HepG2 (cell line): Measurements from ENCODE around the gene CYP19A1. TPM values are rescaled to one million over a fixed set of nuclear protein-coding genes. Genes with fewer than 3 reads are reported as not detected.

ENCODE experiments used
- ETV5 ChIP-seq: IDR thresholded peaks from 2 replicates; pipeline ENCODE4 v1.6.1; 2018; ENCODE audit warnings: missing biosample characterization, missing genetic modification reagents, inconsistent platforms, borderline replicate concordance
- KLF6 ChIP-seq: IDR thresholded peaks from 2 replicates; pipeline ENCODE4 v1.8.0; 2016; ENCODE audit warnings: missing biosample characterization, missing genetic modification reagents
- NFKB2 ChIP-seq: sonication (generic); formaldehyde crosslinking; IDR thresholded peaks from 2 replicates; pipeline ENCODE4 v1.4.0; 2020; ENCODE audit warnings: missing genetic modification reagents, borderline replicate concordance
- NR2F6 ChIP-seq, 2 experiments: IDR thresholded peaks; 2 replicates each; pipeline ENCODE4 v1.6.1; 2016; ENCODE audit warnings: antibody characterized with exemption in 1 of 2, mild to moderate bottlenecking in 1 of 2
- ZNF687 ChIP-seq: sonication (generic); formaldehyde crosslinking; IDR thresholded peaks from 2 replicates; pipeline ENCODE4 v1.5.1; 2020; ENCODE audit warnings: mild to moderate bottlenecking, missing genetic modification reagents, moderate library complexity
- ZNF776 ChIP-seq: sonication (generic); formaldehyde crosslinking; IDR thresholded peaks from 2 replicates; pipeline ENCODE4 v1.4.0; 2020; ENCODE audit warnings: mild to moderate bottlenecking, missing genetic modification reagents
- polyA plus RNA-seq, 8 experiments: library from polyadenylated mRNA; depleted of rRNA in 3 of 8; stranded (reverse) in 7 of 8; unstranded in 1 of 8; fragments of >200 nt; fragmentation: Illumina TruSeq in 4 of 8; extraction: Trizol in 4 of 8; gene quantifications; 2 replicates each; pipeline versions ENCODE4 v1.2.1 to v1.2.3, GENCODE V29; 2011 to 2016; ENCODE audit warnings: low read depth in 4 of 8, missing spikeins in 1 of 8, mixed read lengths in 1 of 8; ENCODE audit not compliant: insufficient read depth in 1 of 8
- total RNA-seq, 5 experiments: library from RNA; depleted of rRNA; stranded (reverse); fragments of >200 nt; fragmentation: Illumina TruSeq; extraction: Trizol; gene quantifications; 2 replicates each; pipeline ENCODE4 v1.2.3, GENCODE V29; 2016; ENCODE audit warnings: low read depth in 1 of 5
- TF ChIP-seq, protein P1 (sequence below): sonication (generic); formaldehyde crosslinking; conservative IDR thresholded peaks from 2 replicates; pipeline ENCODE4 v1.4.0; 2020; ENCODE audit warnings: mild to moderate bottlenecking, missing genetic modification reagents, moderate library complexity
- TF ChIP-seq, protein P2 (sequence below): sonication (generic); formaldehyde crosslinking; IDR thresholded peaks from 2 replicates; pipeline ENCODE4 v1.5.0; 2020; ENCODE audit warnings: missing genetic modification reagents
- TF ChIP-seq, protein P3 (sequence below): sonication (generic); formaldehyde crosslinking; IDR thresholded peaks from 2 replicates; pipeline ENCODE4 v1.4.0; 2020; ENCODE audit warnings: missing genetic modification reagents

Gene CYP19A1
- total and polyA plus RNA-seq, 2 of the 13 experiments (the other 11 are each of a cell fraction or from before 2014, with no cell fraction given): 10.9 to 23.0 TPM

DNA sequence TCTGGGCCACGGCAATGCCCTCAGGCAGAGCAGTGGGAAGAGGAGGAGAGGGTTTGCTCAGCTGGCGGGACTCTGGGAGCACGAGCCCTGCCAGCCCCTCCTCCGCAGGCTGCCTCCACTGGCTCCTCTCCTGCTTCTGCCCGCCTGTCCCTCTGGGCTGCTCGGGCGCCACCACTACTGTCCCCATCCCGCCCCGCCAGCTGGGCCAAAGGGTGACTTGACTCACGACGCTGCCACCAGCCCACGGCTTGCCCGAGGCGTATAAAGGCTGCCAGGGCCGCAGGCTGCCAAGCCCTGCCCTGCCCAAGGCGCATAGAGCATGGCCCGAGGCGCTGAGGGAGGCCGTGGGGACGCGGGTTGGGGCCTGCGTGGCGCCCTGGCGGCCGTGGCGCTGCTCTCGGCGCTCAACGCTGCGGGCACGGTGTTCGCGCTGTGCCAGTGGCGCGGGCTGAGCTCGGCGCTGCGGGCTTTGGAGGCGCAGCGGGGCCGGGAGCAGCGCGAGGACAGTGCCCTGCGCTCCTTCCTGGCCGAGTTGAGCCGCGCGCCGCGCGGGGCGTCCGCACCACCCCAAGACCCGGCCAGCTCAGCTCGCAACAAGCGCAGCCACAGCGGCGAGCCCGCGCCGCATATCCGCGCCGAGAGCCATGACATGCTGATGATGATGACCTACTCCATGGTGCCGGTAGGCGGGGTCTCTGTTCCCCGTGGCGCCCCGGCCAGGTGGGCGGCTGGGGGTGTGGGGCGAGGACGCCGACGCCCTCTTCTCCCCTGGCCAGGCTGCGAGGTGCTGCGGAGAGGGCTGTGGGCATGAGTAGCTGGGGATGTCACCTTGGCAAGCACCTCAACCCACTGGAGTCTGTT, 3.2 kb upstream of the CYP19A1 start, which contains the start of gene GLDN (continued):
- TF ChIP-seq, protein P1, sequence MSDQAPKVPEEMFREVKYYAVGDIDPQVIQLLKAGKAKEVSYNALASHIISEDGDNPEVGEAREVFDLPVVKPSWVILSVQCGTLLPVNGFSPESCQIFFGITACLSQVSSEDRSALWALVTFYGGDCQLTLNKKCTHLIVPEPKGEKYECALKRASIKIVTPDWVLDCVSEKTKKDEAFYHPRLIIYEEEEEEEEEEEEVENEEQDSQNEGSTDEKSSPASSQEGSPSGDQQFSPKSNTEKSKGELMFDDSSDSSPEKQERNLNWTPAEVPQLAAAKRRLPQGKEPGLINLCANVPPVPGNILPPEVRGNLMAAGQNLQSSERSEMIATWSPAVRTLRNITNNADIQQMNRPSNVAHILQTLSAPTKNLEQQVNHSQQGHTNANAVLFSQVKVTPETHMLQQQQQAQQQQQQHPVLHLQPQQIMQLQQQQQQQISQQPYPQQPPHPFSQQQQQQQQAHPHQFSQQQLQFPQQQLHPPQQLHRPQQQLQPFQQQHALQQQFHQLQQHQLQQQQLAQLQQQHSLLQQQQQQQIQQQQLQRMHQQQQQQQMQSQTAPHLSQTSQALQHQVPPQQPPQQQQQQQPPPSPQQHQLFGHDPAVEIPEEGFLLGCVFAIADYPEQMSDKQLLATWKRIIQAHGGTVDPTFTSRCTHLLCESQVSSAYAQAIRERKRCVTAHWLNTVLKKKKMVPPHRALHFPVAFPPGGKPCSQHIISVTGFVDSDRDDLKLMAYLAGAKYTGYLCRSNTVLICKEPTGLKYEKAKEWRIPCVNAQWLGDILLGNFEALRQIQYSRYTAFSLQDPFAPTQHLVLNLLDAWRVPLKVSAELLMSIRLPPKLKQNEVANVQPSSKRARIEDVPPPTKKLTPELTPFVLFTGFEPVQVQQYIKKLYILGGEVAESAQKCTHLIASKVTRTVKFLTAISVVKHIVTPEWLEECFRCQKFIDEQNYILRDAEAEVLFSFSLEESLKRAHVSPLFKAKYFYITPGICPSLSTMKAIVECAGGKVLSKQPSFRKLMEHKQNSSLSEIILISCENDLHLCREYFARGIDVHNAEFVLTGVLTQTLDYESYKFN: no peak
- no peak for TF ChIP-seq KLF6
- no peak for TF ChIP-seq ETV5
- peak; percentile 44; the same call in 1 of the 2 replicates for TF ChIP-seq ZNF776 (CRISPR knock-in tag)
- peak; percentile 53; the same call in 1 of the 2 replicates for TF ChIP-seq ZNF687 (CRISPR knock-in tag)
- TF ChIP-seq, protein P2, sequence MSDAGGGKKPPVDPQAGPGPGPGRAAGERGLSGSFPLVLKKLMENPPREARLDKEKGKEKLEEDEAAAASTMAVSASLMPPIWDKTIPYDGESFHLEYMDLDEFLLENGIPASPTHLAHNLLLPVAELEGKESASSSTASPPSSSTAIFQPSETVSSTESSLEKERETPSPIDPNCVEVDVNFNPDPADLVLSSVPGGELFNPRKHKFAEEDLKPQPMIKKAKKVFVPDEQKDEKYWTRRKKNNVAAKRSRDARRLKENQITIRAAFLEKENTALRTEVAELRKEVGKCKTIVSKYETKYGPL: no peak
- TF ChIP-seq NR2F6 (IDR thresholded peaks at IDR 0.05): no peak
- TF ChIP-seq NR2F6 (CRISPR knock-in tag; IDR thresholded peaks at IDR 0.05): no peak
- TF ChIP-seq NFKB2 (CRISPR knock-in tag): no peak
- TF ChIP-seq, protein P3, sequence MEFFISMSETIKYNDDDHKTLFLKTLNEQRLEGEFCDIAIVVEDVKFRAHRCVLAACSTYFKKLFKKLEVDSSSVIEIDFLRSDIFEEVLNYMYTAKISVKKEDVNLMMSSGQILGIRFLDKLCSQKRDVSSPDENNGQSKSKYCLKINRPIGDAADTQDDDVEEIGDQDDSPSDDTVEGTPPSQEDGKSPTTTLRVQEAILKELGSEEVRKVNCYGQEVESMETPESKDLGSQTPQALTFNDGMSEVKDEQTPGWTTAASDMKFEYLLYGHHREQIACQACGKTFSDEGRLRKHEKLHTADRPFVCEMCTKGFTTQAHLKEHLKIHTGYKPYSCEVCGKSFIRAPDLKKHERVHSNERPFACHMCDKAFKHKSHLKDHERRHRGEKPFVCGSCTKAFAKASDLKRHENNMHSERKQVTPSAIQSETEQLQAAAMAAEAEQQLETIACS (CRISPR knock-in tag): no peak
- TF ChIP-seq, all 625 proteins: peak for 3
